GM19035 (cell line): ENCODE data around the gene UBE2B.
A peak's percentile ranks its signal among the peaks of the same experiment; 100 is the strongest.
"Not testable (repeated sequence)": the region's sequence is repeated elsewhere in the genome, so short reads cannot be mapped to it uniquely, and the experiment has no call there.

ENCODE experiments used
- ATAC-seq: cut with Tn5 transposase; IDR thresholded peaks from one replicate; pipeline ENCODE4 v1.9.1; 2021; ENCODE audit not compliant: unreplicated experiment

Gene UBE2B

DNA sequence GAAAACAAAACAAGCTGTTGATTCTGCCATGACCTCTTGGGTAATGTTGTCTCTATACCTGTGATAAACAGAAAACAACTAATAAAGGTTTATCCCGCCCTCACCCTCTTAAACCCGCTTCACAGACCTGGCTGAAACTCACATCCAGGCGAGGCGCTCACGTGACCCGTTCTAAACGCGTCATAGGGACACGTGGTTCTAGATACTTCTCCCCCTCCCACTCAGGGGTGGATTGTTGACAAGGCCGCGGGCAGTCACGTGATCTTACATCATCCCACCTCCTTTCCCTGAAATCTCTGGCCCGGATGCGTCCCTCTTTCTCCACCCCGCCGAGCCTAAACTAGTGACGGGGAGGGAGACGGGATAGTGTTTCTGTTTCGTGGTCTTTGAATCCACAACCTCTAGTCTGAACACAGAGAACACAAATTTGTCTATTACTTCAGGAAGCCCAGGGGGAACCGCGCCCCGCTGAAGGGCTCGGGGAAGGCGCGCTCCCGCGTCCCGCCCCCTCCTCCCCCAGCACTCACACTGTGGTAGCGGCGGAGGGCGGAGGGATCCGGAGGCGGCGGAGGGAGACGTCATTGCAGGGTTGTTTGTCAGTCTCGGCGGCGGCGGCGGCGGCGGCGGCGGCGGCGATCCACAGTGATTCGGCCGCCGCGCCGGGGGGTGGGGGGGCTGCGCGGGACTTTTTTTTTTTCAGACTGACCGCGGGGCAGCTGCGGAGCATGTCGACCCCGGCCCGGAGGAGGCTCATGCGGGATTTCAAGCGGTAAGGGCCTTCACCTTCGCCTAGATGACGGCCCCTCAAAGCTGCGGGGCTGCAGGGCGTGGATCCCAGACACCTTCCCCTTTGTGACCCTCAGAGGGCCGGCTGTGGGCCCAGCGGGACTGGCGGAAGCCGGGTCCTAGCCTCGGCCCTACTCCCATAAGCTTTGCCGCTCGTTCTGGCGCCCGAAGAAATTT is at the start of gene UBE2B:
Gene UBE2B, plus strand, starts transcription at position 699 of the 963 bp plus-strand sequence. Its CDS starts 27 bp downstream, at position 726.
- ATAC-seq = peak; percentile 75

DNA sequence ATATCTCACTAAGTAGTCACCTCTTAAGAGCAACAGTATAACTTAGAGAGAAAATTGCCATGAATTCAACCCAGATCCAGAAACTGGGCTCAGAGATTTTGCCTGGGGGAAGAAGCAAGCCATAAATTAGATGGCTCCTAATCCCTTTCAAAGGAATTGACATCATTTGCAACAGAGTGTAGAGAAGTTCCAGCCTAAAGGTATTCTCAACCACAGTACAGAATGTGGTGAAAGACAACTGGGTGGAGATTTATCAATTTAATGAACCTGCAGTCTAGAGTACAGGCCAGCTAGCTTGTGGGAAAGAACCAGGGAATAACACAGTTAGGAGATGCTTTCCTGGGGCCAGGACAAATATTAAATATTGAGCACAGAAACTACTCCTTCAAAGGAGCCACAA is 44.0 kb upstream of the UBE2B start:
- ATAC-seq = no peak

DNA sequence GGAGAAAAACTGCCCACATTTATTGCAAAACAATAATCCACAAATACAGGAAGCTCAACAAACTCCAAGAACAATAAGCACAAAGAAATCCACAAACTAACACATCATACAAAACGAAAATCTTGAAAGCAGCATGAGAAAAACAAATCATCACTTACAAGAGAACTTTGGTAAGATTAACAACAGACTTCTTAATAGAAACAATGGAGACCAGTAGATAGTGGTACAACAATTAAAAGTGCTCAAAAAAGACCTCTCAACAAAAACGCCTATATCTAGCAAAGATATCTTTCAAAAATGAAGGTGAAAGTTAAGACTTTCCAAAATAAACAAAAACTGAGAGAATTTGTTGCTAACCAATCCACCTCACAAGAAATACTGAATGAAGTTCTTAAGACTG is 42.8 kb upstream of the UBE2B start:
- ATAC-seq = no peak

DNA sequence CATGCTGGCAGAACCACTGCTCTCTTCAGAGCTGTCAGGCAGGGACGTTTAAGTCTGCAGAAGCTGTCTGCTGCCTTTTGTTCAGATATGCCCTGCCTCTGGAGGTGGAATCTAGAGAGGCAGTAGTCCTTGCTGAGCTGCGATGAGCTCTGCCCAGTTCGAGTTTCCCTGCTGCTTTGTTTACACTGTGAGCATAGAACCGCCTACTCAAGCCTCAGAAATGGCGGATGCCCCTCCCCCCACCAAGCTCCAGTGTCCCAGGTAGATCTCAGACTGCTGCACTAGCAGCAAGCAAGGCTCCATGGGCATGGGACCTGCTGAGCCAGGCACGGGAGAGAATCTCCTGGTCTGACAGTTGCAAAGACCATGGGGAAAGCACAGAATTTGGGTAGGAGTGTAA is 34.5 kb upstream of the UBE2B start:
- not testable (repeated sequence) for ATAC-seq

DNA sequence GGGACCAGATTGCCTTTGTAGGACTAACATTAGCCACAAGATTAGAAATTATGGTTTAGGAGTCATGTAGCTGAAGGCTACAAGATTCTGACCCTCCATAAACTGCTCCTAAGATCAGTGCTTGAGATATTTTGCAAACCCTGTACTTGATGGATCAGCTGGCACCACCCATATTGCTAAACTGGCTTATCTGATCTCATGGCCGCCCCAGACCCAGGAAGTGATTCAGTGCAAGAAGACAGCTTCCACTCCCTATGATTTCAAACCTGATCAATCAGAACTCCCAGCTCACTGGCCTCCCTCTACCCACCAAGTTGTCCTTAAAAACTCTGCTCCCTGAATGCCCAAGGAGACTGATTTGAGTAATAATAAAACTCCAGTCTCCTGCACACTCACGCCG is 27.9 kb upstream of the UBE2B start:
- ATAC-seq = not testable (repeated sequence)

DNA sequence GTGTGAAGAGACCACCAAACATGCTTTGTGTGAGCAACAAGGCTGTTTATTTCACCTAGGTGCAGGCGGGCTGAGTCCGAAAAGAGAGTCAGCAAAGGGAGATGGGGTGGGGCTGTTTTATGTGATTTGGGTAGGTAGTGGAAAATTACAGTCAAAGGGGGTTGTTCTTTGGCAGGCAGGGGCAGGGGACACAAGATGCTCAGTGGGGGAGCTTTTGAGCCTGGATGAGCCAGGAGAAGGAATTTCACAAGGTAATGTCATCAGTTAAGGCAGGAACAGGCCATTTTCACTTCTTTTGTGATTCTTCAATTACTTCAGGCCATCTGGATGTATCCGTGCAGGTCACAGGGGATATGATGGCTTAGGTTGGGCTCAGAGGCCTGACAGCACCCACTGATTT is 25.9 kb upstream of the UBE2B start:
- not testable (repeated sequence) for ATAC-seq

DNA sequence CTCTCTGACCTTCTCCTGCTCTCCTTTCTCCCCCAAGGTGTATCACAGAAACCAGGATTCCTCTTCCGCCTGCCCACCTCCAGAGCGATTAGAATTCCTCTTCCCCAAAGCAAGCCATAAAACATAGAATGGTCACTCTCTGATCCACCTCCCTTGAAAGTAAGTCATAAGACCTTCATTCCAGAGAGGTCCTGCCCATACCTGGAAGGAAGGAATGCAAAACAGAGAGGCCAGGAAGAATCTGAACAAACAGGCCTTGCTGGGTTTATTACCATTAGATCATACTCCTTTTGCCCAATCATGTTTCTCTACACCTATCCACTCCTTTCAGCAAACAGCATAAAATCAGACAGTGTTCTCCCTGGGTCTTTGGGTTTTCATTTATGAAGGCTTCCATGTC is 25.4 kb upstream of the UBE2B start:
- ATAC-seq = no peak

DNA sequence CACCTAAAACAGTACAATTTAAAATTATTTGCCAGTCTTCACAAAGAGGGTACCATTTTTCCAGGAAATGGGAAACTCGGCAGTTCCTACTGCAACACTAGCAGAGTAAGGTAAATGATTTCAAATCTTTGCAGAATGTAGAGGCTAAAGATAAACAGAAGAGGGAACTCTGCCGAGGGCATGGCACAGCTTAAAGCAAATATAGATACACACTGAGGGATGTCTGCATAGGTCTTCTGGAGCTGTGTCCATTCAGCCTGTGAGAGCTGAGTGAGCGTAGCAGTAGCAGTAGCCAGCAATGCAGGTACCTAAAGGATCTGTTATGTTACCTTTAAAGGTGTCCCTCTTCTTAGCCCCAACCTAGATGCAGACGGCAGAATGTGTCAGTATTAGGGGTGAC is 21.9 kb upstream of the UBE2B start:
- ATAC-seq = no peak

DNA sequence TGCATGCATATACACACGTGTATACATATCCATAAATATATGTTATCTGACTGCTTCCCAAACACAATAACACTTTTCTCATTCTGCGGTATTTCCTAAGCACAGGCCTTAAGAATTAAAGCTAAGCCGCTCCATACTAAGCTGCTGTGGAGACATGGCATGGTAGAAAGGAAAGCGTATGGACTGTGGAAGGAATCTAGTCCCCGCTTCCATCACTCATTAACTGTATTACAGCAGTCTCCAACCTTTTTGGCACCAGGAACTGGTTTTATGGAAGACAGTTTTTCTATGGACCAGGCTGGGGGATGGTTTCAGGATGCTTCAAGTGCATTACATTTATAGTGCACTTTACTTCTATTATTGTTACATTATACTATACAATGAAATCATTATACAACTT is 15.7 kb upstream of the UBE2B start:
- ATAC-seq = no peak

DNA sequence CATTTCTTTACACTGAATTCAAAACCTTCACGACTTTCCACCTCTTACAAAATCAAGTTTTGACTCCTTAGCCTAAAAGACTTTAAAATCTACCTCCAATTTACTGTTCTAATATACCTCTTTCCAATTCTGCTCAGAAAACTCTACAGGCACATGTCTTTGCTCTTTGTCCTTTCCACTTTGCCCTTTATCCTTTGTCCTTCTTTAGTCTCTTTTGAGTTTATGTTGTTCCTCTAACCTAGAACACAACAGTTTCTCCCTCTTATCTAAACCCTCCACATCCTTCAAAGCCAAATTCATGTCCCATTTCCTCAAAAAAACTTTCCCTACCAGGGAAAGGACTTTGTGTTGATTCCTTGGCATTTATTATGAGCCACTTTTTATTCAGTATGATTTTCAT is 5.8 kb upstream of the UBE2B start:
- ATAC-seq = no peak

DNA sequence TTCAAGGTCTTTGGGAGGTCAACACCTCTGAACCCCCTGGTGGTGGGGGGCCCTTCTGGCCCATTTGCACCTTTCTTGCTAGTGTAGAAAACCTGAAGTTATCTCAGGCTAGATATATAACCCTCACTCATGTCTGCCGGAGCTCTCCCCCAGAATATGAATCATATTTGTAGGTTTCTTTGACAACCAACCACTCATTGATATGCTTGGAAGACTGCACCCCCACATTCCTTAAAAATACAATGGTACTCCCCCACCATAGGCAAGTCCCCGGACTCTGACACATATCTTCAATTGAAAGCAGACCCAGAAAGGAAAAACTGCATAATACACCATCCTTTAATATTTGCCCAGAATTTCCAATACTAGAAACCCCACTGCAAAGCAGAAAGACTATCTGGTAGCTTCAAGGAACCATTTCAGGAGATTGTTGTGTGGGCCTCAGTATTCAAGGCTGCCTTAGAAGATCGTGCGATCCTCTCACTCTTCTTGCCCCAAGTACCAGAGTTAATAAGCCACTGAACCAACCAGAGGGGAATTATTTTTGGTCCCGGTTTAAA is 978 bp upstream of the UBE2B start:
- peak; percentile 7 for ATAC-seq

DNA sequence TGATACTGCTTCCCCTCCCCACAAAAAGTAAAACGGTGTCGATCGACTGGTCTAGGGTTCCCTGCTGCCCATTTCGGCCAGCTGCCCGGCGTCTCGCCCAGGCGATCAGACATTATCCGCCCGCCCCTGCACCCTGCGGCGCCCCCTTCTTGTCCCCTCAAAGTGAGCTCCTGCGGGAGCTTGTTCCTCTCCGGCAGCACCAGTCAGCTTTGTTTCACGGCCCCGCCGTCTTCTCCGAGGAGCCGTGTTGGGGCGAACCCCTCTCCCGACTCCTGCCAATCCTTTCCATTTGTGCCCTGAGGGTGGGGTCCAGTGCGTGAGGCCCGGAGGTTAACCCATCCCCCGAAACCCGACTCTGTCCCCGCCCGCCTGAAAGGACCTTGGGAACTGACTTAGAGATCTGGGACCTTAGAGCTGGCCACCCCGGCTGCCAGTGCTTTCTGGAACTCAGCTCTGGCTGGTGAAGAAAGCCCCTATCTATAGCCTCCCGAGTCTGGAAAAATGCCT is 518 bp downstream of the UBE2B start:
- peak; percentile 14 for ATAC-seq

DNA sequence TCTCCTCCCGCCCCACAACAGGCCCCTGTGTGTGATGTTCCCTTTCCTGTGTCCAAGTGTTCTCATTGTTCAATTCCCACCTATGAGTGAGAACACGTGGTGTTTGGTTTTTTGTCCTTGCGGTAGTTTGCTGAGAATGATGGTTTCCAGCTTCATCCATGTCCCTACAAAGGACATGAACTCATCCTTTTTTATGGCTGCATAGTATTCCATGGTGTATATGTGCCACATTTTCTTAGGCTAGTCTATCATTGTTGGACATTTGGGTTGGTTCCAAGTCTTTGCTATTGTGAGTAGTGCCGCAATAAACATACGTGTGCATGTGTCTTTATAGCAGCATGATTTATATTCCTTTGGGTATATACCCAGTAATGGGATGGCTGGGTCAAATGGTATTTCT is 2.3 kb downstream of the UBE2B start:
- ATAC-seq = not testable (repeated sequence)

DNA sequence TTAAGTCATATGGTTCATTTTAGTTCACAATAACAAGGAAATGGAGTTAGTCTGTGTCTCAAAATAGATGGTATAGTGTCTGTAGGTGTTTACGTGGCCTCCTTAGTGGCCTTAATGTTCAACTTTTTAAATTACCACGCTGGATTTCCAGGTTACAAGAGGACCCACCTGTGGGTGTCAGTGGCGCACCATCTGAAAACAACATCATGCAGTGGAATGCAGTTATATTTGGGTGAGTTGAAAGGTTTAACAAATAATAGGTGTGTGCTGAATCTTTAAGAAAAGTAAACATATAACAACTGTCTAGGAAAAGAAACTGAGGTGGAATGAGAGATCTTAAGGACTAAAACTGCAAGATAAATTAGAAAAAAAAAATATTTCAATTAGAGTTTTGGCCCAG is 2.9 kb downstream of the UBE2B start:
- no peak for ATAC-seq

DNA sequence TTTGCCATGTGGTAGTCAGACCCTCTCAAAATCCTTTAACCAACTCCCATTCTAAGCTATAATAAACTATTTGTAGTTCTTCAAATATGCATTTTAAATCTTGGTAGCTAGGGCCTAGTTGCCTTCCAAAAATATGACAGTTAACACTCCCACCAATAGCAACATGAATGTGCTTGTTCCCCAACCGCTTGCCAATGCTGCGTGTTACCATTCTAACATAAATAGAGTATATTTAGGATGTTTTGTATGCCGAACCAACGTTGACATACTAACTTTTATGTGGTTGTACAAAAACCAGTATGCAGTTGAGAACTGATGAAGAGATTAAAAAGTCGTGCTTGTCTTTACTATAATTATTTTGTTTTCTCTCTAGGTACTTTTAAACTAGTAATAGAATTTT is 9.0 kb downstream of the UBE2B start:
- no peak for ATAC-seq

DNA sequence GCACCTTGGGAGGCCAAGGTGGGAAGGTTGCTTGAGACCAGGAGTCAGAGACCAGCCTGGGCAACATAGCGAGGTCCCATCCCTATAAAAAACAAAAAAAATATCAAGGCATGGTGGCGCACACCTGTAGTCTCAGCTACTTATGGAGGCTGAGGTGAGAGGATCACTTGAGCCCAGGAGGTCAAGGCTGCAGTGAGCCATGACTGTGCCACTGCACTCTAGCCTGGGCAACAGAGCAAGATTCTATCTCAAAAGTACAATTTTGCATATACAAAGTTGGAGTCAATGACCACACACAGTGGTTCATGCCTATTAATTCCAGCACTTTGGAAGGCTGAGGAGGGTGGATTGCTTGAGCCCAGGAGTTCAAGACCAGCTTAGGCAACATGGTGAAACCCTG is 10.8 kb downstream of the UBE2B start:
- not testable (repeated sequence) for ATAC-seq

DNA sequence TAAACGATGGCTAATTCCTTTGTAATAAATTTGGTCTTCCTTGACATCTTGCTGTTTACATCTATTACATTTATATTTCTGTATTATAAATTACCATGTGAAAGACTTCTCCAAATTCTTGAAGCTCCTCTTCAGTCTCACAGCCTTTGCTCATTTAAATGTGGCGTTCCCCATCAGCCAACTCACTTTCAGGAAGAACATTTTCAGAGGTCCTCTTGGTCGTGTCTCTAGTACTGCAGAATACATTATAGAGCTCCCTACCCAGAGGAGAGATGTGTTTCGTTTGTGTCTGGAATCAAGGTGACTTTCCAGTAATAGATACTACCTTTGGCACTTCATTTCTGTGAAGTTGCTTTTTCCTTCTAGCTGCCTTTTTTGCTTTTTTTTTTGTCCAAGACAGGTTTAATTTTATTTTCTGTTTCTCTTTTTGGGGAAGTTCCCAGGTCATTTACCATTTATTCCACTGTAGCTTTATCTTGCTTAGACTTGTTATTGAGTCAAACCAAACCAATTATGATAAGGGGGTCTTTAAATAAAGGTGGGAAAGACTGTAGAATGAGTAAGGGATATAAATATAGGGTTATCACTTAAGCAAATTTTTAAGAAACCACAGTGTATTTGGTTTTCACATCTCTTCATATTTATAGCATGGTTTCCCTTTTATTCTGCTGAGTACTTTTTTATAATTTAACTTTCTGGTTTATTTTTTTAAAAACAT is 12.8 kb downstream of the UBE2B start:
- ATAC-seq = no peak

DNA sequence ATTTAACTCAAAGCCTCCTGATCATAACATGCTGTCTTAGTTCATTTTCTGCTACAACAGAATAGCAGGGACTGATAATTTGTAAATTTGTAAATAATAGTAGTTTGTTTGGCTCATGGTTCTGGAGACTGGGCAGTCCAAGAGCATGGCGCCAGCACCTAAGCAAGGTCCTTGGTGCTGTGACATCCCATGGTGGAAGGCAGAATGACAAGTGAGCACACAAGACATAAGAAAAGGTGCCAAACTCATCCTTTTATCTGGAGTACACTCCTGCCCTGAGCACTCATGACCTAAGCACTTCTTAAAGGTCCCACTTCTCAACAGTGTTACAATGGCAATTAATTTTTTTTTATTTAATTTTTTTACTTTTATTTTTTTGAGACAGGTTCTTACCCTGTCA is 16.1 kb downstream of the UBE2B start:
- no peak for ATAC-seq

DNA sequence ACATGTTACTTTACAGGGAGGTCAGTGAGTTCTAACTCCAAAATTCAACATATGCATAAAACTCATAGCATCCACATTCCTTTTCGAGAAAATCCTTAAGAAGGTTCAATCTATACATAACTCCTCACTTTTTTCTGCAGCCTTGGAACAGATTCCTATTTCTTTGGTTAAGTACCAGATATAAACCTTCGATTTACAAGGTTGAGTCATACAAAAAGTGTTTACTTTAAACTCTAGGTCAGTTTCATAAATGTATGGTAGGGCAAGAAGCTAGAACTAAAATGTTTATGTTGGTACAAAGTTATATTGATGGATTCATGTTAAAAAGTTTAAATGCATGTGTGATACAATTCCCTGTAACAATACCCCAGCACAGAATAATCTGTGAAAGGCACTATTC is 20.9 kb downstream of the UBE2B start:
- ATAC-seq = no peak

DNA sequence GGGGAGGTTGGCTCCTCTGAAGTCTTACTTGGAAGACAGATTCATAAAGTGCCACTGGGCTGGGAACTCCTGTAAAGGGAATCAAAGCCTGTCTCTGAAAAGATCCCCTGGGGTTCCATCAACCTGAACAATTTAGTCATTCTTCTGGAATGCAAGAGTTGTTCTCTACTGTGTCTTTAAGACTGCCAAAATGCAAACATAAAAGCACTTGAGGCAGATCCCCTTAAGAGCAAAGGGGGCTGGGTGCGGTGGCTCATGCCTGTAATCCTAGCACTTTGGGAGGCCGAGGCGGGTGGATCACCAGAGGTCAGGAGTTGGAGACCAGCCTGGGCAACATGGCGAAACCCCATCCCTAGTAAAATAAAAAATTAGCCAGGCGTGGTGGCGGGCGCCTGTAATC is 23.6 kb downstream of the UBE2B start:
- no peak for ATAC-seq

DNA sequence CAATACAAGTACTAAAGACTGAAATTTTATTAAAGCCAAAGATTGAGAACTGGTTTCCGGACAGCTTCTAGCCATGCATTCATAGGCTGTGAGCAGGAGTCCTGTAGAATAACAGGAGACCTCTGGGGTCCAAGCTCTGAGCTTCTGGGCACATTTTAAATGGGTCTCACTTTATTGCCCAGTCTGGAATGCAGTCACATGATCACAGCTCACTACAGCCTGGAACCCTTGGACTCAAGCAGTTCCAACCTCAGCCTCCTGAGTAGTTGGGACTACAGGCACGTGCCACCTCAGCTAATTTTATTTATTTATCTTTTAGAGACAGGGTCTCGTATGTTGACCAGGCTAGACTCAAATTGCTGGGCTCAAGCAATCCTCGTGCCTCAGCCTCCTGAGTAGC is 24.9 kb downstream of the UBE2B start:
- no peak for ATAC-seq

DNA sequence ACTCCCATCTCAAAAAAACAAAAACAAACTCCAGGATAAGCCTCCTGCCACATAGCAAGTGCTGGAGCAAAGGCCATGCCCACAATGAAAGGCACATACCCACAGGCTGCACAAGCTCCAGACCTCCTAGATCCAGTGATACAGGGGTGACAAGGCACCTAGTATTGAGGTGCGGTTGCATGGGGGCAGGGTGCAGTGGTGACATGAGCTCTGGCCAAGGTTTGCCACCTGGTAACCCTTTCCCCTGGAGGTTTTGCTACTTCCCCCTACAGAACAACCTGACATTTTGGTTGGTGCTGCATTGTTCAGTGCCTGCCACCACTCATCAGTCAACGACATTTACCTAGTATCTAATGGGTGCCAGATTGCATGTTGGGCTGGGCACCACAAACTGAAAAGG is 25.8 kb downstream of the UBE2B start:
- no peak for ATAC-seq
